Hepatocyte (in vitro differentiated cells): ENCODE results near the gene FGF4. TPM values are rescaled to one million over a fixed set of nuclear protein-coding genes. Genes with fewer than 3 reads are reported as not detected.

Experiments used
- DNase-seq: peaks from one replicate; pipeline ENCODE4 v3.0.0-alpha.2; 2016; ENCODE audit warnings: low spot score
- H2AFZ ChIP-seq: fragments of 200-600 bp; sonication (generic); 2 replicates; pipeline ENCODE4 v1.6.0; 2016; ENCODE audit warnings: antibody characterized with exemption, mild to moderate bottlenecking
- H3K27ac ChIP-seq: fragments of 200-600 bp; sonication (generic); 2 replicates; pipeline ENCODE4 v1.5.1; 2016; ENCODE audit warnings: mild to moderate bottlenecking
- H3K27me3 ChIP-seq: fragments of 200-600 bp; sonication (generic); 2 replicates; pipeline ENCODE4 v1.6.1; 2016
- H3K36me3 ChIP-seq: fragments of 200-600 bp; sonication (generic); replicated peaks from 2 replicates; pipeline ENCODE4 v1.5.1; 2016; ENCODE audit warnings: low read depth; ENCODE audit not compliant: insufficient read depth
- H3K4me1 ChIP-seq: fragments of 200-600 bp; sonication (generic); 2 replicates; pipeline ENCODE4 v1.5.1; 2016; ENCODE audit warnings: mild to moderate bottlenecking, moderate library complexity; ENCODE audit not compliant: insufficient read depth
- H3K4me2 ChIP-seq: fragments of 200-600 bp; sonication (generic); 2 replicates; pipeline ENCODE4 v1.6.0; 2016
- H3K4me3 ChIP-seq: fragments of 200-600 bp; sonication (generic); 2 replicates; pipeline ENCODE4 v1.5.1; 2016; ENCODE audit warnings: mild to moderate bottlenecking
- H3K79me2 ChIP-seq: fragments of 200-600 bp; sonication (generic); 2 replicates; pipeline ENCODE4 v1.6.0; 2017; ENCODE audit warnings: mild to moderate bottlenecking
- H3K9me2 ChIP-seq: fragments of 200-600 bp; sonication (generic); replicated peaks from 2 replicates; pipeline ENCODE4 v1.6.0; 2017; ENCODE audit warnings: mild to moderate bottlenecking; ENCODE audit not compliant: insufficient read depth
- H3K9me3 ChIP-seq: fragments of 200-600 bp; sonication (generic); 2 replicates; pipeline ENCODE4 v1.5.1; 2016; ENCODE audit warnings: low read depth, mild to moderate bottlenecking
- H4K20me1 ChIP-seq: fragments of 200-600 bp; sonication (generic); 2 replicates; pipeline ENCODE4 v1.6.0; 2016; ENCODE audit warnings: mild to moderate bottlenecking; ENCODE audit not compliant: insufficient read depth, poor library complexity, severe bottlenecking
- CTCF ChIP-seq: fragments of 200-600 bp; sonication (generic); IDR thresholded peaks from 2 replicates; pipeline ENCODE4 v1.5.1; 2016; ENCODE audit warnings: antibody characterized with exemption, mild to moderate bottlenecking; ENCODE audit not compliant: poor library complexity
- EZH2 ChIP-seq: fragments of 200-600 bp; sonication (generic); IDR thresholded peaks from 2 replicates; pipeline ENCODE4 v1.6.1; 2016; ENCODE audit warnings: antibody characterized with exemption, mild to moderate bottlenecking, borderline replicate concordance
- EZH2phosphoT487 ChIP-seq: fragments of 200-600 bp; sonication (generic); IDR thresholded peaks from one replicate; pipeline ENCODE4 v1.6.1; 2018; ENCODE audit warnings: antibody characterized with exemption, mild to moderate bottlenecking, low read depth, moderate library complexity; ENCODE audit not compliant: unreplicated experiment, severe bottlenecking
- WGBS: methylation state at CpG from one replicate; pipeline ENCODE4 v1.1.6; 2016; ENCODE audit warnings: low lambda C conversion rate; ENCODE audit errors: missing lambda C conversion rate; 5-methylcytosine and 5-hydroxymethylcytosine counted together
- polyA plus RNA-seq: library from polyadenylated mRNA; unstranded; fragments of >200 nt; fragmentation: Nextera tagmentation; extraction: Ambion mirVana; gene quantifications from 2 replicates; pipeline ENCODE4 v1.2.1, GENCODE V29; 2016
- total RNA-seq: library from RNA; depleted of rRNA; stranded (reverse); fragments of >200 nt; gene quantifications from 2 replicates; pipeline ENCODE4 v1.2.3, GENCODE V29; 2014

Gene FGF4
- total and polyA plus RNA-seq, 2 experiments from 2014 or later, result not detected

GRCh38 chr11:69799582-69799981, 24.4 kb upstream of the FGF4 start:
- no peaks in the 10 kb centered on the region for H3K36me3 ChIP-seq
- no peaks in the 10 kb centered on the region for H4K20me1 ChIP-seq
- no peaks in the 10 kb centered on the region for H3K4me1 ChIP-seq
- H3K79me2 ChIP-seq, result no peaks in the 10 kb centered on the region
- no peaks in the 10 kb centered on the region for H3K9me3 ChIP-seq
- WGBS, result 47% methylated on average over 2 of the region's 3 CpGs
- TF ChIP-seq EZH2, result no peak
- TF ChIP-seq CTCF, result no peak
- no peak for TF ChIP-seq EZH2phosphoT487
- H2AFZ ChIP-seq, result no peak overlapping the region
- H3K27ac ChIP-seq, result no peak overlapping the region
- H3K4me3 ChIP-seq, result no peak overlapping the region
- H3K9me2 ChIP-seq, result no peaks in the 10 kb centered on the region
- DNase-seq, result no peak
- no peaks in the 10 kb centered on the region for H3K27me3 ChIP-seq
- H3K4me2 ChIP-seq, result no peak overlapping the region

- no peaks in the 10 kb centered on the region for H4K20me1 ChIP-seq
- H3K36me3 ChIP-seq, result no peaks in the 10 kb centered on the region
- H3K27ac ChIP-seq, result no peak overlapping the region
- 94% methylated on average over 3 of the region's 3 CpGs for WGBS
- H3K4me3 ChIP-seq, result no peak overlapping the region
- no peak for DNase-seq
- TF ChIP-seq EZH2 (no peak), CTCF (no peak), EZH2phosphoT487 (no peak)
- no peaks in the 10 kb centered on the region for H3K4me1 ChIP-seq
- no peak overlapping the region for H3K4me2 ChIP-seq
- no peaks in the 10 kb centered on the region for H3K9me3 ChIP-seq
- no peaks in the 10 kb centered on the region for H3K27me3 ChIP-seq
- H3K79me2 ChIP-seq, result no peaks in the 10 kb centered on the region
- no peaks in the 10 kb centered on the region for H3K9me2 ChIP-seq
- no peak overlapping the region for H2AFZ ChIP-seq
Observed at GRCh38 chr11:69799097-69799496, 24.0 kb upstream of the FGF4 start.

- WGBS, result 85% methylated on average over 14 of the region's 14 CpGs
- no peak for DNase-seq
- TF ChIP-seq EZH2phosphoT487, result no peak
- no peak for TF ChIP-seq CTCF
- no peak for TF ChIP-seq EZH2
- H3K4me1 ChIP-seq, result no peaks in the 10 kb centered on the region
- H3K9me2 ChIP-seq, result no peaks in the 10 kb centered on the region
- H2AFZ ChIP-seq, result no peak overlapping the region
- no peaks in the 10 kb centered on the region for H3K9me3 ChIP-seq
- no peaks in the 10 kb centered on the region for H4K20me1 ChIP-seq
- H3K27me3 ChIP-seq, result no peaks in the 10 kb centered on the region
- no peaks in the 10 kb centered on the region for H3K36me3 ChIP-seq
- no peak overlapping the region for H3K27ac ChIP-seq
- no peak overlapping the region for H3K4me3 ChIP-seq
- no peaks in the 10 kb centered on the region for H3K79me2 ChIP-seq
- H3K4me2 ChIP-seq, result no peak overlapping the region
Observed at GRCh38 chr11:69797737-69798528, 22.8 kb upstream of the FGF4 start.
